Upper lobe of right lung (tissue), 1 donor: Measurements from ENCODE around the gene SHISA7. TPM values are rescaled to one million over a fixed set of nuclear protein-coding genes. Genes with fewer than 3 reads are reported as not detected.

Experiments
- ATAC-seq: fragments of 200-7000 bp; cut with Tn5 transposase; one replicate; pipeline ENCODE4 v1.9.1; 2020; ENCODE audit warnings: mild to moderate bottlenecking, moderate library complexity
- DNase-seq: peaks from one replicate; pipeline ENCODE4 v3.0.0-alpha.2; 2020
- H3K27ac ChIP-seq: fragments of 200-600 bp; one replicate; pipeline ENCODE4 v1.8.0; 2022
- H3K27me3 ChIP-seq: fragments of 200-600 bp; one replicate; pipeline ENCODE4 v1.8.0; 2022; ENCODE audit warnings: mild to moderate bottlenecking
- H3K36me3 ChIP-seq: fragments of 200-600 bp; one replicate; pipeline ENCODE4 v1.8.0; 2022
- H3K4me1 ChIP-seq: fragments of 200-600 bp; one replicate; pipeline ENCODE4 v1.8.0; 2022
- H3K4me3 ChIP-seq: fragments of 200-600 bp; one replicate; pipeline ENCODE4 v1.8.0; 2022; ENCODE audit warnings: mild to moderate bottlenecking
- H3K9me3 ChIP-seq: fragments of 200-600 bp; one replicate; pipeline ENCODE4 v1.8.0; 2022
- CTCF ChIP-seq: fragments of 200-600 bp; IDR thresholded peaks from one replicate; pipeline ENCODE4 v1.8.0; 2022; ENCODE audit warnings: antibody characterized with exemption
- intact Hi-C: fragments of 100-400 bp; cut with DNase I; formaldehyde crosslinking; loops from one replicate; pipeline ENCODE4 v1.11.0; 2022
- total RNA-seq: library from RNA; stranded (reverse); fragmentation: NEBNext Ultra II Directional; extraction: Animal tissue kit (Norgen Biotek cat#: 25700); gene quantifications from one replicate; pipeline ENCODE4 v1.2.1, GENCODE V29; 2021
- donor health status: DM: no; HTN: yes; CAD: no; lungs with severe emphysema.

Gene SHISA7
- total RNA-seq, 1 donor from 2014 or later: not detected

DNA sequence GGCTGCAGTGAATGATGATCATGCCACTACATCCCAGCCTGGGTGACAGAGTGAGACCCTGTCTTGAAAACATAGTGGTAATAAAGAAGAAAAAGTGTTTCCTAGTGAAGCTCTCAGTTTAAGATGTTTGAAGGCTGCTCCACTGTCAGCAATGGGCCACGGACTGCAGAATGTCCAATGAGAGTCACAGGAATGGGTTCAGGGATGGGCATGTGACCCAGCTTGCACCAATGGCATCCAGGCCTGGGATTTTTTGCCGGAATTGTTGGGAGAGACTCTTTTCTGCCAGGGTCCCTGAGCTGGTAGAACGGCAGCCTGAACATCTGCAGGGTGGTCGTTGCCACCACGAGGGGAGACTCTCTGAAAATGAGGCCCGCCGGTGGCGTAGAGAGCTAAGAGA is 6.3 kb downstream of the SHISA7 start:
- no peak for TF ChIP-seq CTCF

DNA sequence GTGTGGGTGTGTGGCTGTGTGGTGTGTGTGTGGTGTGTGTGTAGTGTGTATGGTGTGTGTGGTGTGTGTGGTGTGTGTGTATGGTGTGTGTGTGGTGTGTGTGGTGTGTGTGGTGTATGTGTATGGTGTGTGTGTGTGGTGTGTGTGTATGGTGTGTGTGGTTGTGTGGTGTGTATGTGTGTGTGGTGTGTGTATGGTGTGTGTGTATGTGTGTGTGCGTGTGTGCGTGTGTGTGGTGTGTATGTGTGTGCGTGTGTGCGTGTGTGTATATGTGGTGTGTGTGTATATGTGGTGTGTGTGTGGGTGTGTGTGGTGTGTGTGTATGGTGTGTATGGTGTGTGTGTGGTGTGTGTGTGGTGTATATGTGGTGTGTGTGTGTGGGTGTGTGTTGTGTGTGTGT is 8.1 kb downstream of the SHISA7 start:
- intact Hi-C loops: no loop called here
- Histone ChIP-seq H3K27me3 (peaks cover 49% of the 10 kb centered on the region), H3K27ac (no peak overlapping the region), H3K4me3 (no peak overlapping the region), H3K4me1 (no peaks in the 10 kb centered on the region), H3K9me3 (no peaks in the 10 kb centered on the region), H3K36me3 (no peaks in the 10 kb centered on the region)
- DNase-seq: no peak
- no peak for ATAC-seq
- TF ChIP-seq CTCF: no peak

More for the DNA sequence above, 6.3 kb downstream of the SHISA7 start:
- H3K9me3 ChIP-seq: no peaks in the 10 kb centered on the region
- no peak overlapping the region for H3K27ac ChIP-seq
- peaks cover 3% of the 10 kb centered on the region for H3K4me1 ChIP-seq
- no peak for DNase-seq
- intact Hi-C loops: no loop called here
- H3K36me3 ChIP-seq: no peaks in the 10 kb centered on the region
- ATAC-seq: no peak
- H3K27me3 ChIP-seq: peaks cover 52% of the 10 kb centered on the region
- no peak overlapping the region for H3K4me3 ChIP-seq

GRCh38 chr19:55434356-55434919 is 8.7 kb downstream of the SHISA7 start:
- Histone ChIP-seq H3K9me3 (no peaks in the 10 kb centered on the region), H3K27me3 (peaks cover 49% of the 10 kb centered on the region), H3K36me3 (no peaks in the 10 kb centered on the region), H3K27ac (no peak overlapping the region), H3K4me1 (no peaks in the 10 kb centered on the region), H3K4me3 (no peak overlapping the region)
- DNase-seq (no peak), ATAC-seq (no peak)
- no peak for TF ChIP-seq CTCF
- intact Hi-C loops: no loop called here

GRCh38 chr19:55433292-55433691 is 9.8 kb downstream of the SHISA7 start:
- peaks cover 52% of the 10 kb centered on the region for H3K27me3 ChIP-seq
- H3K4me3 ChIP-seq: no peak overlapping the region
- intact Hi-C loops: no loop called here
- H3K36me3 ChIP-seq: no peaks in the 10 kb centered on the region
- ATAC-seq: no peak
- H3K27ac ChIP-seq: no peak overlapping the region
- H3K9me3 ChIP-seq: no peaks in the 10 kb centered on the region
- TF ChIP-seq CTCF: no peak
- H3K4me1 ChIP-seq: no peaks in the 10 kb centered on the region
- DNase-seq: no peak

- DNase-seq: no peak
- peaks cover 57% of the 10 kb centered on the region for H3K27me3 ChIP-seq
- H3K4me3 ChIP-seq: no peak overlapping the region
- H3K36me3 ChIP-seq: no peaks in the 10 kb centered on the region
- intact Hi-C loops: no loop called here
- H3K4me1 ChIP-seq: no peaks in the 10 kb centered on the region
- ATAC-seq: no peak
- H3K9me3 ChIP-seq: no peaks in the 10 kb centered on the region
- TF ChIP-seq CTCF: no peak
- no peak overlapping the region for H3K27ac ChIP-seq
These were observed 10.7 kb downstream of the SHISA7 start for GRCh38 chr19:55432241-55432959.
